Uterus (tissue), 2 donors: ENCODE data around the gene DIO3.

ENCODE experiments used
- CTCF ChIP-seq, 4 experiments: fragments of 200-600 bp in 2 of 4; fragments of 450-650 bp in 2 of 4; sonication (generic) in 2 of 4; IDR thresholded peaks; one replicate each; pipeline ENCODE4 v1.5.1; 2016 to 2019; ENCODE audit warnings: antibody characterized with exemption in 4 of 4, mild to moderate bottlenecking in 2 of 4, moderate library complexity in 1 of 4
- POLR2A ChIP-seq, 2 donors: fragments of 450-650 bp; IDR thresholded peaks; one replicate each; pipeline ENCODE4 v1.6.1; 2016; ENCODE audit warnings: antibody characterized with exemption in 2 of 2, mild to moderate bottlenecking in 1 of 2, moderate library complexity in 1 of 2

GRCh38 chr14:101573289-101573688 is 12.0 kb downstream of the DIO3 start:
- no peak for TF ChIP-seq CTCF (IDR thresholded peaks at IDR 0.05)
- no peak for TF ChIP-seq POLR2A (IDR thresholded peaks at IDR 0.05)
